HepG2 (cell line): ENCODE results near the gene CEBPG.
A peak's percentile ranks its signal among the peaks of the same experiment; 100 is the strongest.

Source experiments
- CREB1 ChIP-seq, 2 experiments: fragments of 450-650 bp in 1 of 2; IDR thresholded peaks; 2 replicates each; pipeline ENCODE4 v1.6.1; 2016 to 2017; ENCODE audit warnings: control low read depth in 1 of 2, mild to moderate bottlenecking in 1 of 2, missing compliant biosample characterization in 1 of 2, missing genetic modification characterization in 1 of 2
- CTCF ChIP-seq: sonication (generic); formaldehyde crosslinking; IDR thresholded peaks from 2 replicates; pipeline ENCODE4 v1.5.0; 2020; ENCODE audit warnings: mild to moderate bottlenecking, missing genetic modification reagents, moderate library complexity
- MXI1 ChIP-seq: IDR thresholded peaks from 3 replicates; pipeline ENCODE4 v1.6.1; 2012; ENCODE audit warnings: low read depth, low read length, inconsistent platforms, borderline replicate concordance
- ZBTB33 ChIP-seq: sonication (generic); formaldehyde crosslinking; IDR thresholded peaks from 2 replicates; pipeline ENCODE4 v1.4.0; 2020; ENCODE audit warnings: missing genetic modification reagents

GRCh38 chr19:33396701-33397535, 23.4 kb downstream of the CEBPG start:
- 0 out of 2 replicates have a peak, but pooled peaks have one; percentile 17 for TF ChIP-seq CTCF (CRISPR knock-in tag)
- no peak for TF ChIP-seq CREB1 (IDR thresholded peaks at IDR 0.05)
- TF ChIP-seq CREB1 (CRISPR knock-in tag; IDR thresholded peaks at IDR 0.05), result no peak
- no peak; the same call in 2 of the 3 replicates for TF ChIP-seq MXI1
- peak; percentile 49; the same call in 1 of the 2 replicates for TF ChIP-seq ZBTB33 (CRISPR knock-in tag)
